Measurements from ENCODE around the gene CYP24A1. TPM values are rescaled to one million over a fixed set of nuclear protein-coding genes. Genes with fewer than 3 reads are reported as not detected.

The CYP24A1 gene
- total RNA-seq, 2 experiments from 2014 or later = not detected

DNA sequence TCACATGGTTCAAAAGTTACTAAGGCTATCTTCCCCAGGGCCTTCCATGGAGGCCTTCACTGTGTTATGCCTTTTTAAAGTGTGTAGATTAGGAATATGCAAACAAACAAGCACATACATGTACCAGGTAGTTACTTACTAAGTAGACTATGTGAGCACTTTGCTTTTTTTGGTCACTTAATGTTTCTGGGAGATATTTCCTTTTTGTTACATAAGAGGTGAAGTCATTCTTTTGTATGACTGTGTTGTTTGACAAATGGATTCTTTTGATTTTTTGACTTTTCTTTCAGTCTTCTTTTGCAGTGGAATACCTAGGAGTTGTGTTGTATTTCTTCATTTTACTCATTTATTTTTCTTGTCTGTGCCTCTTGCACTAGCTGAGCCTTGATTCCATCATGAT, 63.7 kb downstream of the CYP24A1 start:
- H3K27ac Mint-ChIP-seq = no peak overlapping the region
- DNase-seq = no peak
- no peak for ATAC-seq
- no peaks in the 10 kb centered on the region for H3K36me3 Mint-ChIP-seq
- H3K4me3 Mint-ChIP-seq = no peak overlapping the region
- CTCF ChIA-PET = interaction anchor here (2.0 kb wide), 1 partner anchor 98 kb away, joined by 6 read pairs; the partner anchor contains the start of gene PFDN4
- no peaks in the 10 kb centered on the region for H3K9me3 Mint-ChIP-seq (ENCODE audit: low read depth)
- H3K27me3 Mint-ChIP-seq = peaks cover 4% of the 10 kb centered on the region
- H3K4me1 Mint-ChIP-seq = peaks cover 6% of the 10 kb centered on the region

DNA sequence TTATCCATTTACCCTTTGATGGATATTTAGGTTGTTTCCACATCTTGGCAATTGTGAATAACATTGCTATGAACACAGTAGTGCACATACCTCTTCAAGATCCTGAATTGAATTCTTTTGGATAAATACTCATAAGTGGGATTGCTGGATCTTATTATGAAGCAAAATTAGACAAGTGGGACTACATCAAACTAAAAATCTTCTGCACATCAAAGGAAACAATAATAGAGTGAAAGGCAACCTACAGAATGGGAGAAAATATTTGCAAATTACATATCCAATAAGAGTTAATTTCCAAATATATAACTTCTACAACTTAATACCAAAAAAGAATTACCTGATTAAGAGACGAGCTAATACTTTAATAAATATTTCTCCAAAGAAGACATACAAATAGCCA, 65.0 kb downstream of the CYP24A1 start:
- DNase-seq (no peak), ATAC-seq (no peak)
- Mint-ChIP-seq H3K36me3 (no peaks in the 10 kb centered on the region), H3K4me3 (no peak overlapping the region), H3K27ac (no peak overlapping the region), H3K4me1 (peaks cover 6% of the 10 kb centered on the region), H3K27me3 (peaks cover 4% of the 10 kb centered on the region), H3K9me3 (ENCODE audit: low read depth) (no peaks in the 10 kb centered on the region)
- CTCF ChIA-PET = interaction anchor here (0.7 to 1.2 kb wide), 3 partner anchors 11 to 46 kb away, joined by 3 read pairs; no protein-coding TSS in a partner anchor

DNA sequence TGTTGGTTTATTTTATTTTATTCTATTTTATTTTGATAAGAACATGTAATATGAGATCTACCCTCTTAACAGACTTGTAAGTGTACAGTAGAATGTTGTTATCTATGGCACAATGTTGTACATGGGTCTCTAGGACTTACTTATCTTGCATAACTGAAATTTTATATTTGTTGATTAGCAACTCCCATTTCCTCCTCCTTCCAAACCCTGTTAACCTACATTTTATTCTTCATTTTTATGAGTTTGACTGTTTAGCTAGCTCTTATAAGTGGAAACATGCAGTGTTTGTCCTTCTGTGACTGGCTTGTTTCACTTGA, 65.5 kb downstream of the CYP24A1 start:
- Mint-ChIP-seq H3K4me1 (peaks cover 6% of the 10 kb centered on the region), H3K36me3 (no peaks in the 10 kb centered on the region)

DNA sequence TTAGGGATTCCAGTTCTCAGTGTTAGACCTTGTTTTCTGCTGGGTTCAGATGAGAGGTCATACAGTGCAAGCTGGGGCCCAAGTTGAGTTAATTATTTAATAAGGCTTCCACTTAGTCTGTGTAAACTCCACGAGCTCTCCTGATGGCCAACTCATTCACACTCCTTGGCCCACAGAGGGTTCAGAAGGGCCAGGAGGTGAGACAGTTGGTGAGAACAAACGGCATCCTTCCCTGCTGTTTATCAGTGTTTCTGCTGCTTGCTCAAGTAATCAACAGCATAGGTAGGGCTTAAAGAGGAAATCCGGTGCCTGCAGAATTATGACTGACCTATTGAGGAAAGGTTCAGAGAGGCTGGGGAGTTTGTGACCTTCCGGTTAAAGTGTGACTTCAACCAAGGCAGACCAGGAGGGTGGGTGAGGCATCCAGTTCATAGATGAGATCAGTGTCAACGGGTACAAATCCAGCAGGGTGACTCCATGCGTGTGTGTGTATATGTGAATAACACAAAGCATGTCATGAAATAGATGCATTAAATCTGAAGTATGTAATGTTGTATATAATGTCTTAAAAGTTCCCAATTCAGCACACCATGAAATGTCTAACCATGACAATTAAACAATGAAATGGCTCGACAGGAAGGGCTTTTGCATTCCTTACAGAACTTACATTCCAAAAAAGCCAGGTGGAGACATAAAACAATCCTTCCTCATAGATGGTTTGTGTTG, 66.0 kb downstream of the CYP24A1 start:
- Mint-ChIP-seq H3K4me3 (no peak overlapping the region), H3K27ac (no peak overlapping the region), H3K36me3 (no peaks in the 10 kb centered on the region), H3K9me3 (ENCODE audit: low read depth) (no peaks in the 10 kb centered on the region), H3K4me1 (peaks cover 7% of the 10 kb centered on the region), H3K27me3 (peaks cover 4% of the 10 kb centered on the region)
- no peak for ATAC-seq
- CTCF ChIA-PET = interaction anchor here (5.0 kb wide), 1 partner anchor 93 kb away, joined by 44 read pairs; no protein-coding TSS in a partner anchor
- no peak for DNase-seq

More for the DNA sequence above, 65.5 kb downstream of the CYP24A1 start:
- Mint-ChIP-seq H3K27ac (no peak overlapping the region), H3K9me3 (ENCODE audit: low read depth) (no peaks in the 10 kb centered on the region), H3K4me3 (no peak overlapping the region), H3K27me3 (peaks cover 4% of the 10 kb centered on the region)
- ATAC-seq = no peak
- CTCF ChIA-PET = no interaction called here
- no peak for DNase-seq

DNA sequence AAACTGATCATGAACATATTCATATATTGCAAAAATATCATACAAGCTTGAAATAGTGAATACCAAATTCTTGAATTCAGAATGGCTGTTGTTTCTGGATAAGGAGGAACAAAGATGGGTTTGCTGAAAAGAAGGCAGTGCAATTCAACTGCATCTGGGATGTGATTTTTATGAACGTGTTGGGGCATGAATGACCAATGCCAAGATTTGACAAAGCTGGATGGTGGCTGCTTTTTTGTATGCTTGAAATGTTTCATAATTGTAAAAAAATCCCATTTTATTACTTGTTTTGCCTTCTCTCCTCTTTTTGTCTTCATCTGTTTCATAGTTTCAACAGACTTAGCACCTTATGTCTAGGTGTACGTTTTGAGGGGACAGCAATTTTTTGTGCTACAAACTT, 66.6 kb downstream of the CYP24A1 start:
- H3K27ac Mint-ChIP-seq = no peak overlapping the region
- no peak overlapping the region for H3K4me3 Mint-ChIP-seq
- DNase-seq (no peak), ATAC-seq (no peak)
- H3K9me3 Mint-ChIP-seq (ENCODE audit: low read depth) = no peaks in the 10 kb centered on the region
- CTCF ChIA-PET = interaction anchor here (1.0 to 5.0 kb wide), 3 partner anchors 11 to 100 kb away, joined by 3 to 44 read pairs (median 36); partner anchors contain the start of gene PFDN4
- peaks cover 7% of the 10 kb centered on the region for H3K4me1 Mint-ChIP-seq
- H3K36me3 Mint-ChIP-seq = no peaks in the 10 kb centered on the region
- H3K27me3 Mint-ChIP-seq = peaks cover 4% of the 10 kb centered on the region

DNA sequence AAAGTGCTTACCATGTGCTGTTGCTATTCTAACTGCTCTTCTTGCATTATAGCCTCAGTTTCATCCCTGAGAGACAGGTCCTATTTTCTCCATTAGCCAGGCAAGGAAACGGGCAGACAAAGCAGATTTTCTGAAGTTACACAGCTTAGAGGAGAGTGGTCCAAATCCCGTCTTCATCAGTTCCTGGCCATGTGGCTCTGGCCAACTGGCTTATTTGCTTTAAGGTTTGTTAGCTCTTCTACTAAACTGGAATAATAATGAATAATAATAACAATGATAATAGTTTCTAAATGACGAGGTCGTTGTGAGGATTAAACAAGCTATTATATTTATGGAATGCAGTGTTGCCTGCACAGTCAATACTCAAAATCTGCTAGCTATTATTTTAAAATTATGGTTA, 67.6 kb downstream of the CYP24A1 start:
- H3K36me3 Mint-ChIP-seq = no peaks in the 10 kb centered on the region
- H3K27me3 Mint-ChIP-seq = peaks cover 4% of the 10 kb centered on the region
- H3K9me3 Mint-ChIP-seq (ENCODE audit: low read depth) = no peaks in the 10 kb centered on the region
- H3K27ac Mint-ChIP-seq = no peak overlapping the region
- DNase-seq (no peak), ATAC-seq (no peak)
- H3K4me1 Mint-ChIP-seq = peaks cover 7% of the 10 kb centered on the region
- CTCF ChIA-PET = interaction anchor here (2.0 to 5.0 kb wide), 3 partner anchors 9 to 101 kb away, joined by 13 to 44 read pairs (median 36); partner anchors contain the start of gene PFDN4
- H3K4me3 Mint-ChIP-seq = no peak overlapping the region

DNA sequence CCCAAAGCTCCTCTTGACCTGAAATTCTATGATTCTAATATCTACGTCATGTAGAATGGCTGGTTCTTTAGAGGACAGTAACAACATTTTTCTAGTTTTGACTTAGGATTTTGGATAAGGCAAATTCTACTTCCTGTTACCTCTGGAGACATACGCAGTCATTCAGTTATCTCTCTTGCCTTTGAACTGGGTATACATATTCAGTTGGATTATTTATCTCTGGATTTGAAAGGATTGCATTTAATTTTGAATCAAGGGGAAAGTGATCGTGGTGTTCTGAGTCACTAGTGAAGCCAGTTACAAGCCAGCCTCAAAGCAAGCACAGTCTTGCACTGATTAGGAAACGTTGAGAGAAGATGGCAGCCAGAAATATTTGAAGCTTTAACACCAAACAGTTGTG, 68.1 kb downstream of the CYP24A1 start:
- no peaks in the 10 kb centered on the region for H3K36me3 Mint-ChIP-seq
- no peaks in the 10 kb centered on the region for H3K9me3 Mint-ChIP-seq (ENCODE audit: low read depth)
- no peak overlapping the region for H3K4me3 Mint-ChIP-seq
- peaks cover 4% of the 10 kb centered on the region for H3K27me3 Mint-ChIP-seq
- no peak for ATAC-seq
- DNase-seq = no peak
- peaks cover 7% of the 10 kb centered on the region for H3K4me1 Mint-ChIP-seq
- H3K27ac Mint-ChIP-seq = no peak overlapping the region
- CTCF ChIA-PET = interaction anchor here (1.4 to 5.0 kb wide), 4 partner anchors 8 to 101 kb away, joined by 4 to 44 read pairs (median 24); partner anchors contain the start of gene PFDN4

DNA sequence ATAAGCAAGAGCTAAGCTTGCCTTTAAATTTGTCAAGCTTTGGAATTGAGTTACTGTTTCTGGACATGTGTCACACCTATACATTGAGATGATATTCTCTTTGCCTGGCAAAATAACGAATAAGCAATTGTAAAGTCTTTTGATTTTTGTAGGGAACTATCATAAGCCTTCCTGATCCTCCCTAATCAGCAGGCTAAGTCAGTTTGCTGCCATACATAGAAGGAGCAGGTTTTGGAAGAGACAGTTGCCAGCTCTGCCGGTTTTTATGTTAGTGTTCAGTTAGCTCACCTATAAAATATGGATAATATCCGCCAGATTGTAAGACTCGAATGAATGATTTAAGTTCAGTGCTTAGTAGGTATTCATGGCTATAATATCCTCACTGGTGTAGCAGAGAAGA, 69.0 kb downstream of the CYP24A1 start:
- no peak overlapping the region for H3K4me3 Mint-ChIP-seq
- no peak overlapping the region for H3K27ac Mint-ChIP-seq
- H3K4me1 Mint-ChIP-seq = peaks cover 2% of the 10 kb centered on the region
- no peak for DNase-seq
- no peaks in the 10 kb centered on the region for H3K9me3 Mint-ChIP-seq (ENCODE audit: low read depth)
- CTCF ChIA-PET = interaction anchor here (0.9 to 5.0 kb wide), 9 partner anchors 7 to 102 kb away, joined by 3 to 44 read pairs (median 4); partner anchors contain the start of gene PFDN4
- no peak for ATAC-seq
- no peaks in the 10 kb centered on the region for H3K36me3 Mint-ChIP-seq
- peaks cover 4% of the 10 kb centered on the region for H3K27me3 Mint-ChIP-seq

DNA sequence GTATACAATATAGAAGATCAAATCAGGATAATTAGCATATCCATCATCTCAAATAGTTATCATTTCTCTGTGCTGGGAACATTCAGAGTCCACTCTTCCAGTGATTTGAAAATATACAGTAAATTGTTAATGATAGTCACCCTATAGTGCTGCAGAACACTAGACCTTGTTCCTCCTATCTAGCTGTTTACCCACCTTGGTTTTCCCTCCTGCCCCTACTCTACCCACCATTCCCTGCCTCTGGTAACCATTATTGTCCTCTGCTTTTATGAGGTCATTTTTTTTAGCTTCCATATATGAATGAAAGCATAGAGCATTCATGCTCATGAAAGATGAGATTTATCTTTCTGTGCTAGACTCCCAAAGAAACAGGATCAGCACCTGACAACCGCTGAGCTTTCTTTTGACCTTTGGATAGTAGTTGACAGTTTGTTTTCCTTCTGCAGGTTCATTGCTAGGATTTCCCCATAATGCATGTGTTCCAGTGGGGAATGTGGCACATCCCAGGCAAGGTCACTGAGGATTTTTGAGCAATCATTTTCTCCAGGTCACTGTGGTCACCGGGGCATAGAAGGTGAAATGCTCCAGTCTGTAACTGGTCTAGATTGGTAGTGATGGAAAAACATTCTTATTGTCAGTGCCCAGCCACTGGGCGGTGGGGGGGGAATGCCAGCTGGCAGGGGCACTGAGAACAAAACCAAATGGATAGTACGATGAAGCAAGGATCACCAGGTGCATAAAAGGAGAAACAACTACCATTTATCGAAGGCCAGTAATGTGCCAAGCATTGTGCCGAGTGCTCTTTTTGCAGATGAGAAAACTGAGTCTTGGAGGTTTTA, 69.8 kb downstream of the CYP24A1 start:
- no peak for ATAC-seq
- Mint-ChIP-seq H3K27ac (no peak overlapping the region), H3K4me3 (no peak overlapping the region), H3K9me3 (ENCODE audit: low read depth) (no peaks in the 10 kb centered on the region), H3K4me1 (peaks cover 2% of the 10 kb centered on the region), H3K36me3 (no peaks in the 10 kb centered on the region), H3K27me3 (peaks cover 4% of the 10 kb centered on the region)
- DNase-seq = no peak
- CTCF ChIA-PET = interaction anchor here (0.7 to 5.0 kb wide), 25 partner anchors 9 to 554 kb away, joined by 3 to 44 read pairs (median 4); partner anchors contain the start of genes BCAS1 and PFDN4

Other genes with a start within 250 kb of the CYP24A1 start
- gene BCAS1, start 103.4 kb downstream of the CYP24A1 start, total RNA-seq = under 1 TPM in 1 of 2 experiments, not detected in 1; 0.14 TPM
- 10 to 100 TPM; 20.7 to 25.5 TPM for gene PFDN4, start 34.1 kb upstream of the CYP24A1 start, total RNA-seq

Measured in activated CD8-positive, alpha-beta memory T cell treated with anti-CD3 and anti-CD28 coated beads, Interleukin-2, amount 10 ng/mL, durations not matched to agents 7 days and 5 days (primary cell).